HepG2 (cell line): Measurements from ENCODE around the gene TYMP. TPM values are rescaled to one million over a fixed set of nuclear protein-coding genes. Genes with fewer than 3 reads are reported as not detected.
A peak's percentile ranks its signal among the peaks of the same experiment; 100 is the strongest.

Experiments
- CEBPG ChIP-seq: IDR thresholded peaks from 2 replicates; pipeline ENCODE4 v1.6.1; 2016
- CREB1 ChIP-seq, 2 experiments: fragments of 450-650 bp in 1 of 2; IDR thresholded peaks; 2 replicates each; pipeline ENCODE4 v1.6.1; 2016 to 2017; ENCODE audit warnings: control low read depth in 1 of 2, mild to moderate bottlenecking in 1 of 2, missing compliant biosample characterization in 1 of 2, missing genetic modification characterization in 1 of 2
- EP300 ChIP-seq, 3 experiments: sonication (generic) in 1 of 3; formaldehyde crosslinking in 1 of 3; IDR thresholded peaks; 2 replicates each; pipeline versions ENCODE4 v1.5.1 to v1.6.1; 2011 to 2020; ENCODE audit warnings: low read depth in 2 of 3, low read length in 2 of 3, borderline replicate concordance in 1 of 3, improper control_type of control experiment in 1 of 3, mild to moderate bottlenecking in 1 of 3, missing genetic modification reagents in 1 of 3, moderate library complexity in 1 of 3
- JUND ChIP-seq: sonication (generic); formaldehyde crosslinking; IDR thresholded peaks from 2 replicates; pipeline ENCODE4 v1.8.0; 2022; ENCODE audit warnings: mild to moderate bottlenecking, missing genetic modification reagents
- NONO ChIP-seq, 2 experiments: fragments of 450-650 bp in 1 of 2; sonication (generic) in 1 of 2; formaldehyde crosslinking in 1 of 2; IDR thresholded peaks in 1 of 2; conservative IDR thresholded peaks in 1 of 2; 2 replicates each; pipeline versions ENCODE4 v1.6.1 to v1.8.0; 2017 to 2022; ENCODE audit warnings: mild to moderate bottlenecking in 1 of 2, missing genetic modification reagents in 1 of 2, moderate library complexity in 1 of 2
- RFXAP ChIP-seq: sonication (generic); formaldehyde crosslinking; IDR thresholded peaks from 2 replicates; pipeline ENCODE4 v1.4.0; 2020; ENCODE audit warnings: missing genetic modification reagents, borderline replicate concordance
- SIN3B ChIP-seq: fragments of 150-350 bp; IDR thresholded peaks from 2 replicates; pipeline ENCODE4 v1.6.1; 2014; ENCODE audit warnings: low read length
- ZFY ChIP-seq: sonication (generic); formaldehyde crosslinking; IDR thresholded peaks from 2 replicates; pipeline ENCODE4 v1.4.0; 2020; ENCODE audit warnings: missing genetic modification reagents
- ZNF256 ChIP-seq: sonication (generic); formaldehyde crosslinking; conservative IDR thresholded peaks from 2 replicates; pipeline ENCODE4 v1.4.0; 2020; ENCODE audit warnings: missing genetic modification reagents
- ZNF432 ChIP-seq: sonication (generic); formaldehyde crosslinking; IDR thresholded peaks from 2 replicates; pipeline ENCODE4 v1.5.0; 2020; ENCODE audit warnings: missing genetic modification reagents, mild to moderate bottlenecking, borderline replicate concordance
- ZNF530 ChIP-seq: sonication (generic); formaldehyde crosslinking; IDR thresholded peaks from 2 replicates; pipeline ENCODE4 v1.5.0; 2020; ENCODE audit warnings: low read depth, mild to moderate bottlenecking, missing genetic modification reagents
- ZNF629 ChIP-seq: sonication (generic); formaldehyde crosslinking; conservative IDR thresholded peaks from 2 replicates; pipeline ENCODE4 v1.5.0; 2020; ENCODE audit warnings: missing genetic modification reagents
- ZNF724P ChIP-seq: sonication (generic); formaldehyde crosslinking; IDR thresholded peaks from 2 replicates; pipeline ENCODE4 v1.8.0; 2022; ENCODE audit warnings: missing genetic modification reagents, borderline replicate concordance
- ZNF749 ChIP-seq: sonication (generic); formaldehyde crosslinking; IDR thresholded peaks from 2 replicates; pipeline ENCODE4 v1.8.0; 2022; ENCODE audit warnings: mild to moderate bottlenecking, missing genetic modification reagents, moderate library complexity, borderline replicate concordance
- ZNF780A ChIP-seq: sonication (generic); formaldehyde crosslinking; IDR thresholded peaks from 2 replicates; pipeline ENCODE4 v1.8.0; 2022; ENCODE audit warnings: mild to moderate bottlenecking, missing genetic modification reagents, moderate library complexity
- polyA plus RNA-seq, 8 experiments: library from polyadenylated mRNA; depleted of rRNA in 3 of 8; stranded (reverse) in 7 of 8; unstranded in 1 of 8; fragments of >200 nt; fragmentation: Illumina TruSeq in 4 of 8; extraction: Trizol in 4 of 8; gene quantifications; 2 replicates each; pipeline versions ENCODE4 v1.2.1 to v1.2.3, GENCODE V29; 2011 to 2016; ENCODE audit warnings: low read depth in 4 of 8, missing spikeins in 1 of 8, mixed read lengths in 1 of 8; ENCODE audit not compliant: insufficient read depth in 1 of 8
- total RNA-seq, 5 experiments: library from RNA; depleted of rRNA; stranded (reverse); fragments of >200 nt; fragmentation: Illumina TruSeq; extraction: Trizol; gene quantifications; 2 replicates each; pipeline ENCODE4 v1.2.3, GENCODE V29; 2016; ENCODE audit warnings: low read depth in 1 of 5
- TF ChIP-seq, protein P1 (sequence below): sonication (generic); formaldehyde crosslinking; conservative IDR thresholded peaks from 2 replicates; pipeline ENCODE4 v1.5.0; 2020; ENCODE audit warnings: missing genetic modification reagents
- TF ChIP-seq, protein P2 (sequence below): IDR thresholded peaks from 2 replicates; pipeline ENCODE4 v1.6.1; 2016; ENCODE audit warnings: control low read depth
- TF ChIP-seq, protein P3 (sequence below): sonication (generic); formaldehyde crosslinking; IDR thresholded peaks from 2 replicates; pipeline ENCODE4 v1.4.0; 2020; ENCODE audit warnings: missing genetic modification reagents
- TF ChIP-seq, protein P4 (sequence below): sonication (generic); formaldehyde crosslinking; IDR thresholded peaks from 2 replicates; pipeline ENCODE4 v1.8.1; 2023; ENCODE audit warnings: missing genetic modification reagents, mild to moderate bottlenecking, borderline replicate concordance
- TF ChIP-seq, protein P5 (sequence below): sonication (generic); formaldehyde crosslinking; IDR thresholded peaks from 2 replicates; pipeline ENCODE4 v1.9.0; 2021; ENCODE audit warnings: missing genetic modification reagents, mild to moderate bottlenecking, borderline replicate concordance
- TF ChIP-seq, protein P6 (sequence below): sonication (generic); formaldehyde crosslinking; IDR thresholded peaks from 2 replicates; pipeline ENCODE4 v1.8.0; 2022; ENCODE audit warnings: missing genetic modification reagents, mild to moderate bottlenecking, borderline replicate concordance
- TF ChIP-seq, protein P7 (sequence below): sonication (generic); formaldehyde crosslinking; IDR thresholded peaks from 2 replicates; pipeline ENCODE4 v1.4.0; 2020; ENCODE audit warnings: mild to moderate bottlenecking, missing genetic modification reagents

The TYMP gene
- total and polyA plus RNA-seq, 2 of the 13 experiments (the other 11 are each of a cell fraction or from before 2014, with no cell fraction given), result 3.9 to 4.3 TPM

DNA sequence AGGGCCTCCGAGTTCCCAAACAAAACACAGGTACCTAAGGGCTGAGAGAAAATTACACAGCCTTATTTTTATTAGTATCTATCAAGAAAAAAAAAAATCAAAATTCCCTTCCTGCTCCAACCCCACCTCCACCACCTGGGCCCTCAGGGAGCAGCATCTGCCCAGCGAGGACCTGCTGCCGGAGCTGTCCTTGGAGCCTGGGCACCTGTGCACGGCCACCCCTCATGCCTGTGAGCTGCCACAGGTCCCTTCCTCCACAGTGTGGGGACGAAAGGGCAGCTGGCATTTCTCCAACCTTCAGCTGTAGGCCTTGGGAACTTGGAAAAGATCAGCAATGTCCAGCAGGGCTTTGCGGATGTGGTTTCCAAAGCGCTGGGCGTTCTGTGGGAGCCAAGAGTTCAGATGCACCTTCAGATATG, 39.2 kb upstream of the TYMP start (continued):
- TF ChIP-seq, protein P1, sequence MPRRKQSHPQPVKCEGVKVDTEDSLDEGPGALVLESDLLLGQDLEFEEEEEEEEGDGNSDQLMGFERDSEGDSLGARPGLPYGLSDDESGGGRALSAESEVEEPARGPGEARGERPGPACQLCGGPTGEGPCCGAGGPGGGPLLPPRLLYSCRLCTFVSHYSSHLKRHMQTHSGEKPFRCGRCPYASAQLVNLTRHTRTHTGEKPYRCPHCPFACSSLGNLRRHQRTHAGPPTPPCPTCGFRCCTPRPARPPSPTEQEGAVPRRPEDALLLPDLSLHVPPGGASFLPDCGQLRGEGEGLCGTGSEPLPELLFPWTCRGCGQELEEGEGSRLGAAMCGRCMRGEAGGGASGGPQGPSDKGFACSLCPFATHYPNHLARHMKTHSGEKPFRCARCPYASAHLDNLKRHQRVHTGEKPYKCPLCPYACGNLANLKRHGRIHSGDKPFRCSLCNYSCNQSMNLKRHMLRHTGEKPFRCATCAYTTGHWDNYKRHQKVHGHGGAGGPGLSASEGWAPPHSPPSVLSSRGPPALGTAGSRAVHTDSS (CRISPR knock-in tag), result no peak
- TF ChIP-seq, protein P2, sequence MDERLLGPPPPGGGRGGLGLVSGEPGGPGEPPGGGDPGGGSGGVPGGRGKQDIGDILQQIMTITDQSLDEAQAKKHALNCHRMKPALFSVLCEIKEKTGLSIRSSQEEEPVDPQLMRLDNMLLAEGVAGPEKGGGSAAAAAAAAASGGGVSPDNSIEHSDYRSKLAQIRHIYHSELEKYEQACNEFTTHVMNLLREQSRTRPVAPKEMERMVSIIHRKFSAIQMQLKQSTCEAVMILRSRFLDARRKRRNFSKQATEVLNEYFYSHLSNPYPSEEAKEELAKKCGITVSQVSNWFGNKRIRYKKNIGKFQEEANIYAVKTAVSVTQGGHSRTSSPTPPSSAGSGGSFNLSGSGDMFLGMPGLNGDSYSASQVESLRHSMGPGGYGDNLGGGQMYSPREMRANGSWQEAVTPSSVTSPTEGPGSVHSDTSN, result no peak
- no peak for TF ChIP-seq NONO (IDR thresholded peaks at IDR 0.05)
- TF ChIP-seq NONO (CRISPR knock-in tag; conservative IDR thresholded peaks at IDR 0.05), result no peak; the same call in 1 of the 2 replicates
- TF ChIP-seq, protein P3, sequence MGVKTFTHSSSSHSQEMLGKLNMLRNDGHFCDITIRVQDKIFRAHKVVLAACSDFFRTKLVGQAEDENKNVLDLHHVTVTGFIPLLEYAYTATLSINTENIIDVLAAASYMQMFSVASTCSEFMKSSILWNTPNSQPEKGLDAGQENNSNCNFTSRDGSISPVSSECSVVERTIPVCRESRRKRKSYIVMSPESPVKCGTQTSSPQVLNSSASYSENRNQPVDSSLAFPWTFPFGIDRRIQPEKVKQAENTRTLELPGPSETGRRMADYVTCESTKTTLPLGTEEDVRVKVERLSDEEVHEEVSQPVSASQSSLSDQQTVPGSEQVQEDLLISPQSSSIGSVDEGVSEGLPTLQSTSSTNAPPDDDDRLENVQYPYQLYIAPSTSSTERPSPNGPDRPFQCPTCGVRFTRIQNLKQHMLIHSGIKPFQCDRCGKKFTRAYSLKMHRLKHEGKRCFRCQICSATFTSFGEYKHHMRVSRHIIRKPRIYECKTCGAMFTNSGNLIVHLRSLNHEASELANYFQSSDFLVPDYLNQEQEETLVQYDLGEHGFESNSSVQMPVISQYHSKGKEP (CRISPR knock-in tag), result no peak
- TF ChIP-seq, protein P4, sequence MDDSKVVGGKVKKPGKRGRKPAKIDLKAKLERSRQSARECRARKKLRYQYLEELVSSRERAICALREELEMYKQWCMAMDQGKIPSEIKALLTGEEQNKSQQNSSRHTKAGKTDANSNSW (CRISPR knock-in tag), result no peak
- TF ChIP-seq ZNF749 (CRISPR knock-in tag), result no peak
- TF ChIP-seq ZFY (CRISPR knock-in tag), result no peak
- no peak for TF ChIP-seq ZNF724P (CRISPR knock-in tag)
- TF ChIP-seq ZNF629 (CRISPR knock-in tag), result no peak
- TF ChIP-seq ZNF530 (CRISPR knock-in tag), result no peak
- TF ChIP-seq ZNF432, result no peak
- TF ChIP-seq, protein P5, sequence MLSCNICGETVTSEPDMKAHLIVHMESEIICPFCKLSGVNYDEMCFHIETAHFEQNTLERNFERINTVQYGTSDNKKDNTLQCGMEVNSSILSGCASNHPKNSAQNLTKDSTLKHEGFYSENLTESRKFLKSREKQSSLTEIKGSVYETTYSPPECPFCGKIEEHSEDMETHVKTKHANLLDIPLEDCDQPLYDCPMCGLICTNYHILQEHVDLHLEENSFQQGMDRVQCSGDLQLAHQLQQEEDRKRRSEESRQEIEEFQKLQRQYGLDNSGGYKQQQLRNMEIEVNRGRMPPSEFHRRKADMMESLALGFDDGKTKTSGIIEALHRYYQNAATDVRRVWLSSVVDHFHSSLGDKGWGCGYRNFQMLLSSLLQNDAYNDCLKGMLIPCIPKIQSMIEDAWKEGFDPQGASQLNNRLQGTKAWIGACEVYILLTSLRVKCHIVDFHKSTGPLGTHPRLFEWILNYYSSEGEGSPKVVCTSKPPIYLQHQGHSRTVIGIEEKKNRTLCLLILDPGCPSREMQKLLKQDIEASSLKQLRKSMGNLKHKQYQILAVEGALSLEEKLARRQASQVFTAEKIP (CRISPR knock-in tag), result no peak
- no peak for TF ChIP-seq JUND (CRISPR knock-in tag)
- TF ChIP-seq, protein P6, sequence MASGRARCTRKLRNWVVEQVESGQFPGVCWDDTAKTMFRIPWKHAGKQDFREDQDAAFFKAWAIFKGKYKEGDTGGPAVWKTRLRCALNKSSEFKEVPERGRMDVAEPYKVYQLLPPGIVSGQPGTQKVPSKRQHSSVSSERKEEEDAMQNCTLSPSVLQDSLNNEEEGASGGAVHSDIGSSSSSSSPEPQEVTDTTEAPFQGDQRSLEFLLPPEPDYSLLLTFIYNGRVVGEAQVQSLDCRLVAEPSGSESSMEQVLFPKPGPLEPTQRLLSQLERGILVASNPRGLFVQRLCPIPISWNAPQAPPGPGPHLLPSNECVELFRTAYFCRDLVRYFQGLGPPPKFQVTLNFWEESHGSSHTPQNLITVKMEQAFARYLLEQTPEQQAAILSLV, result no peak
- TF ChIP-seq CREB1 (IDR thresholded peaks at IDR 0.05), result no peak
- TF ChIP-seq CREB1 (CRISPR knock-in tag; IDR thresholded peaks at IDR 0.05), result no peak
- no peak for TF ChIP-seq ZNF780A (CRISPR knock-in tag)
- no peak for TF ChIP-seq ZNF256 (CRISPR knock-in tag)
- TF ChIP-seq, protein P7, sequence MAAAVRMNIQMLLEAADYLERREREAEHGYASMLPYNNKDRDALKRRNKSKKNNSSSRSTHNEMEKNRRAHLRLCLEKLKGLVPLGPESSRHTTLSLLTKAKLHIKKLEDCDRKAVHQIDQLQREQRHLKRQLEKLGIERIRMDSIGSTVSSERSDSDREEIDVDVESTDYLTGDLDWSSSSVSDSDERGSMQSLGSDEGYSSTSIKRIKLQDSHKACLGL (CRISPR knock-in tag), result no peak
- TF ChIP-seq EP300 (IDR thresholded peaks at IDR 0.05; ENCODE audit: low read depth in 2 of 2, low read length in 2 of 2), result peak in 1 of 2 experiments; percentile 48; a peak in 1 of 4 replicates
- no peak; the same call in 1 of the 2 replicates for TF ChIP-seq EP300 (CRISPR knock-in tag; IDR thresholded peaks at IDR 0.05; ENCODE audit: borderline replicate concordance)
- TF ChIP-seq CEBPG (CRISPR knock-in tag), result no peak
- no peak for TF ChIP-seq SIN3B
- no peak for TF ChIP-seq RFXAP
